K562 (cell line): ENCODE measurements around the gene ZBTB20.

Source experiments
- POLR2A ChIP-seq: fragments of 450-650 bp; conservative IDR thresholded peaks from 2 replicates; pipeline ENCODE4 v1.6.1; 2016
- POLR3G ChIP-seq: IDR thresholded peaks from 2 replicates; pipeline ENCODE4 v1.6.1; 2011; ENCODE audit not compliant: insufficient read length, insufficient replicate concordance; ENCODE audit errors: extremely low read depth

- TF ChIP-seq POLR2A (no peak), POLR3G (no peak)
Observed at GRCh38 chr3:114378760-114379159, 768.3 kb downstream of the ZBTB20 start.
